HG03571 (cell line): ENCODE data around the gene FAM120A.

Source experiments
- ATAC-seq: cut with Tn5 transposase; IDR thresholded peaks from one replicate; pipeline ENCODE4 v1.9.1; 2021; ENCODE audit not compliant: unreplicated experiment

Gene FAM120A

GRCh38 chr9:93612052-93612795 lies 160.7 kb downstream of the FAM120A start:
- no peak for ATAC-seq

- no peak for ATAC-seq
Measured at GRCh38 chr9:93612796-93613154, 161.3 kb downstream of the FAM120A start.

- ATAC-seq, result no peak
Measured at GRCh38 chr9:93613174-93613573, 161.7 kb downstream of the FAM120A start.

DNA sequence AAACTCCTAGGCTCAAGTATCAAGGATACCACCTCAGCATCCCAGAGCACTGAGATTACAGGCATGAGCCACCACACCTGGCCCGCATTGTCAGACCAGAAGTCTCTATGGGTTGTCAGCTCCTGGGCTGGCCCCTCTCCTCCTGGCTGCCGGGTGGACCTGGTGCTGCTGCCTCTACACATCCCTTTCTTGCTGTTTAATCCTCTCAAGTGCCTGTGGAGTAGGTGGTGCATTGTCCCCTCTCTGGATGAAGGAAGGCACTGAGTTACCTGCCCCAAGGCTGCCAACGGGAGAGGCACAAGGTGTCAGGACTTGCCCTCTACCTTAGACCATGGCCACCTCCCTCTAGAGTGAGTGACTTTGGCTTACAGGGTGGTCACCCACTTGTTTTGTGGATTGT lies 162.3 kb downstream of the FAM120A start:
- no peak for ATAC-seq

GRCh38 chr9:93614830-93615468 lies 163.5 kb downstream of the FAM120A start:
- ATAC-seq, result no peak
